GM10248 (cell line): ENCODE results near the gene CHST11.
A peak's percentile ranks its signal among the peaks of the same experiment; 100 is the strongest.

ENCODE experiments used
- CTCF ChIA-PET: fragments of 300-600 bp; sonication (Branson Sonifier 250); formaldehyde crosslinking; extraction: SDS; loops from one replicate; lab custom pipeline; 2021; ENCODE audit warnings: antibody characterized with exemption; lab: Yijun Ruan, JAX
- POLR2A ChIA-PET: fragments of 350-650 bp; sonication (Branson Sonifier 250); formaldehyde crosslinking; extraction: SDS; loops from one replicate; lab custom pipeline; 2020; ENCODE audit warnings: antibody characterized with exemption; lab: Yijun Ruan, JAX
- DNase-seq: peaks from one replicate; pipeline ENCODE4 v3.0.0; 2012; ENCODE audit errors: extremely low spot score
- CTCF ChIP-seq: IDR thresholded peaks from 2 replicates; pipeline ENCODE4 v1.5.1; 2012; ENCODE audit warnings: mild to moderate bottlenecking, low read depth; ENCODE audit errors: extremely low read depth, missing control alignments, control extremely low read depth

The CHST11 gene

GRCh38 chr12:104604070-104604994 lies 147.6 kb downstream of the CHST11 start:
- no peak for TF ChIP-seq CTCF
- CTCF ChIA-PET = interaction anchor here (0.9 to 1.7 kb wide), 9 partner anchors 14 to 223 kb away, joined by 3 to 6 read pairs (median 5); partner anchors contain the start of gene CHST11
- POLR2A ChIA-PET = interaction anchor here (0.5 to 1.2 kb wide), 2 partner anchors 145 to 365 kb away, joined by 3 to 4 read pairs; no protein-coding TSS in a partner anchor
- DNase-seq = peak; percentile 76

DNA sequence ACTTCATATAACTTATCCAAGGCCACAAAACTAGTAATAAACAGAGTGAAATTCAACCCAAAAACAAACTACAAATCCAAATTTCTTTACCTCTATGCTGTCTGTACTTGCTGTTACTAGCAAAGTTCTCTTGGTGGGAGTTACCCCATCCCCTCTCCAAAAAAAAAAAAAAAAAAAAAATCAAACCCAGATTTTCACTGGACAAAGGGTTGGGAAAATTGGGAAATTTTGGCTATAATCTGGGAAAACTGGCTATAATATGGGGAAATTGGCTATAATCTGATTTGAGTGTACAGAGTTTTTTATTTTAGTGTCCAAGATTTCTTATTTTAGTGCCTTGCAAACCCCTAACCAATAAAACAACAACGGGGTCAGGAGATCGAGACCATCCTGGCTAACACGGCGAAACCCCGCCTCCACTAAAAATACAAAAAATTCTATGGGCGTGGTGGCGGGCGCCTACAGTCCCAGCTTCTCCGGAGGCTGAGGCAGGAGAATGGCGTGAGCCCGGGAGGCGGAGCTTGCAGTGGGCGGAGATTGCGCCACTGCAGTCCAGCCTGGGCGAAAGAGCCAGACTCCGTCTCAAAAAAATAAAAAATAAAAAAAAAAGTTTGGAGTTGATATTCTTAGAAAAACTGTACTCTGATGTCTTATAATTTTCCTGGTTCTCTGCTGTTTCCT lies 148.4 kb downstream of the CHST11 start:
- TF ChIP-seq CTCF = no peak
- CTCF ChIA-PET = interaction anchor here (0.9 to 2.6 kb wide), 9 partner anchors 10 to 223 kb away, joined by 3 to 6 read pairs (median 5); partner anchors contain the start of gene CHST11
- POLR2A ChIA-PET = interaction anchor here (0.5 kb wide), 1 partner anchor 364 kb away, joined by 3 read pairs; no protein-coding TSS in a partner anchor
- no peak for DNase-seq

DNA sequence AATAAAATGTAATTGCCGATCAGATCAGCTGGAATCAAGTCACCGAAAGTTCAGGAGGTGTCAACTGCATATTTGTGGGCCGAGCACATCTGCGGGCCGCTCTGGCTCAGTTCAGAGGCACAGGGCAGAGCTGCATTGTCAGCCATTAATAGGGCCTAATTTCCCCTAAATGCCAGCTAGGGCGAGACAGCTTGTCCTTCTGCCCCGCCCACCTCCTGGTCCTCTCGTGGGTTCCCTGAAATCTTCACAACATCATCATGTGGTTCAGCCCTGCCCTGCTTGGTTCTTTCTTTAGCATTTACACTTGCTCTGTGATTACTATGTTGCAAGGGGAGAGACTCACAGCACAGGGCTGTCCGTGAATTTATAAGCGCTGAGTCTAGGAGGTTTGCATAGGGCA lies 148.9 kb downstream of the CHST11 start:
- no peak for DNase-seq
- CTCF ChIA-PET = interaction anchor here (1.0 to 2.6 kb wide), 4 partner anchors 11 to 26 kb away, joined by 3 to 6 read pairs (median 4); no protein-coding TSS in a partner anchor
- TF ChIP-seq CTCF = no peak
- POLR2A ChIA-PET = no interaction called here

GRCh38 chr12:104608998-104609397 lies 152.2 kb downstream of the CHST11 start:
- POLR2A ChIA-PET = no interaction called here
- CTCF ChIA-PET = interaction anchor here (1.4 kb wide), 1 partner anchor 17 kb away, joined by 3 read pairs; no protein-coding TSS in a partner anchor
- DNase-seq = no peak

DNA sequence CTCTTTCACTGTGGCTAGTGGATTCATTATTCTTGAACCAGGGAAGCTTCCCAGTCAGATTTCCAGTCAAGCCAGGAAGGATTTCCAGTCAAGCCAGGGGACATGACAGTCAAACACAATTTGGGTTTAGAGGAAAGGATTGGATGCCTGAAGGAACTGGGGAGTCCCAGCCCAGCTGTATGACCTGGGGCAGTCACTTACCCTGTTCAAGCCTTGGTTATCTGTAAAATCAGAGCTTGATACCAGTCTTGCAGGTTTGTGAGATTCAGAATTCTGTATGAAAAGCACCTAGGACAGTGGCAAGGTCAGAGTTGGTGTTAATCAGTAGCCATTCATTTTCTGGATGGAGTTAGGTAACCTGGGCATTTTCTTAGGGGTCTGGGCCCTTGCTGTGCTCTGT lies 152.7 kb downstream of the CHST11 start:
- no peak for DNase-seq
- ChIA-PET POLR2A (no interaction called here), CTCF (interaction anchor here (1.2 to 1.7 kb wide), 5 partner anchors 9 to 32 kb away, joined by 3 to 4 read pairs (median 3); no protein-coding TSS in a partner anchor)
- TF ChIP-seq CTCF = no peak

More at GRCh38 chr12:104608998-104609397, 152.2 kb downstream of the CHST11 start:
- no peak for TF ChIP-seq CTCF
